GM19397 (cell line): ENCODE measurements around the gene FASN.

Source experiments
- ATAC-seq: cut with Tn5 transposase; IDR thresholded peaks from one replicate; pipeline ENCODE4 v1.9.1; 2021; ENCODE audit warnings: mild to moderate bottlenecking, moderate library complexity; ENCODE audit not compliant: unreplicated experiment

The FASN gene

DNA sequence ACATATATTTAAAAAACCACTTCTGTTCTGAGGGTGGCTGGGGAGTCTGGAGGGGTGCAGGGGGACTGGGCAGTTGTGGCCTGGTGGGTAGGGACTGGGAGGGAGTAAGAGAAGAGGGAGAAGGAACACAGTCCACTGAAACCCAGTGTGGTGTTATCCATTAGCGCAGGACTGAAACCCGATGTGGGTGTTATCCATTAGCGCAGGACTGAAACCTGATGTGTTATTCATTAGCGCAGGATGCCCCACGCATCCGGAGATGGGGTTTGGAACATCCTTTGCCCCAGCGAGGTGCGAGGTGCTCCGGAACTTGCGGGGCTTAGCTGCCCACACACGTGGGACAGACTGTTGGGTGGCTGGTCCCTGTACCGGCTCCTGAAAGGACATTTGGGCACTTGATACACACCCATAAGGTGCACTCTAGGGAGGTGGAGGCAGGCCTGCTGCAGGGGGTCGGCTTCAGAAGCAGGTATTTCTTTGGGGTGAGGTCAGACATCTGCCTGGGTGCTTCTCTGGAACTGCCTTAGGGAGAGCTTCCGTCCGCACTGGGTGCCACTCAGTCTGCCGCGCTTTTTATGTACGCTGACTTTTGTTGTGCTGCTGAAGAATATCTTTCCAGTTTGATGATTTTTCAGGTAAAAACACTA lies 20.3 kb upstream of the FASN start:
- ATAC-seq, result no peak

DNA sequence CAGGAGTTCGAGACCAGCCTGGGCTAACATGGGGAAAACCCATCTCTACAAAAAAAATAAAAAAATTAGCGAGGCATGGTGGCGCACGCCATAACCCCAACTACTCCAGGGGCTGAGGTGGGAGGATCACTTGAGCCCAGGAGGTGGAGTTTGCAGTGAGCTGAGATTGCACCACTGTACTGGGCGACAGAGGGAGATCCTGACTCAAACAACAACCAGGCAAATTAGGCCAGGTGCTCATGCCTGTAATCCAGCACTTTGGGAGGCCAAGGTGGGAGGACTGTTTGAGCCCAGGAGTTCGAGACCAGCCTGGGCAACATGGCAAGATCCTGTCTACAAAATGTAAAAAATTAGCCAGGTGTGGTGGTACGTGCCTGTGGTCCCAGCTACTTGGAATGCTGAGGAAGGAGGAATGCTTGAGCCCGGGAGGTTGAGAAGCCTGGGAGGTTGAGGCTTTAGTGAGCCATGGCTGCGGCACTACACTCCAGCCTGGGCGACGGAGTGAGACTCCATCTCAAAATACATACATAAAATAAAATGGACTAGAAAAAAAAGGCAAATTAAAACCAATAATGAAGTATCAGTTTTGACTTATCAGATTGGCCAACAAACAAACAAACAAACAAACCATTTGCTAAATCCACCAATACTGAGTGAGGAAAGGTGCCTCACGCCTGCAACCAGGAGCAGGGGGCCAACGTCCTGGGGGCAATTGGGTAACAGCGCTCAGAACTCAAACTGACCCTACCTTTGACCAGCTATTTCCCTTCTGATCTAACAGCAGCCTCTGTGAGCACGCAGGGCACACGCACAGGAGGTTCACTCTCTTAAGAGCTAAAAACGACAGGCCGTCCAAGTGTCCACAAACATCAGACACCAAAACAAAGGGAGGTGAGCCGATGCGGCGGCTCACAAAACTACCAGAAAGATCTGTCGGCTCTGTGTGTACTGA lies 19.4 kb upstream of the FASN start:
- no peak for ATAC-seq

DNA sequence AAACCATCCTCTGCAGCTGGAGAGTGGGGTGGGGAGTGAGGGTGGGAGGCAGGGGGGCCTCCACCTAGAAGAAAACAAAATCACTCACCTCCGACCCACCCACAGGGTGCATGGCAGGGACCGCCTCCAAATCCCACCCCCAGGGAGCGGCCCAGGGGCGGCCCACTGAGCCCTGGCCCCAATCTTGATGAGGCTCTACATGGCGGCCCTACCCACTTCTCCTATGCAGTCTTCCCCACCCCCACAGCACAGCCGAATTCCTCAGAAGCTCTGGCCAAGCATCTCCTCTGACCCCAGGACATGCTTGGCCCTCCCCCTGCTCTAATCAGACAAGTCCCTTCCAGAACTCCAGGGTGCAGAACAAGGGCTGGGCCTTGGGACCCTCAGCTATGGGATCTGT lies 18.2 kb upstream of the FASN start:
- no peak for ATAC-seq

DNA sequence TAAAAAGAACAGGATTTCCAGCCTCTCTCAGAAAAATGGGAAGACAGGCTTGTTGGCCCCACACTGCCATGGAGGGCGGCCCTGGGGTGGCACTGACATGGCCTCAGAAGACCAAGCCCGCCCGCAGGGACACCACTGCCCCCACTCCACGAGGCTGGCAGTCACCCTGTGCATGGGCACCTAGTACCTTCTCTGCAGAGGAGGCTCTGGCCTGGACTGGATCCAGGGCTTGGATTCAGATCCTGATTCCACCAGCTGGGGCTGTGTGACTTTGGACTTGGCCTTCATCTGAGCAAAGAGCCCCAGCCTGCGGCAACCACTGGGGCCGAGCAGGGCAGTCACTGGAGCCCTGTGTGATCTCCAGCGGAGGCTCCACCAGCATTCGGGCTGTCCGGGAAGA lies 16.8 kb upstream of the FASN start:
- ATAC-seq, result no peak

DNA sequence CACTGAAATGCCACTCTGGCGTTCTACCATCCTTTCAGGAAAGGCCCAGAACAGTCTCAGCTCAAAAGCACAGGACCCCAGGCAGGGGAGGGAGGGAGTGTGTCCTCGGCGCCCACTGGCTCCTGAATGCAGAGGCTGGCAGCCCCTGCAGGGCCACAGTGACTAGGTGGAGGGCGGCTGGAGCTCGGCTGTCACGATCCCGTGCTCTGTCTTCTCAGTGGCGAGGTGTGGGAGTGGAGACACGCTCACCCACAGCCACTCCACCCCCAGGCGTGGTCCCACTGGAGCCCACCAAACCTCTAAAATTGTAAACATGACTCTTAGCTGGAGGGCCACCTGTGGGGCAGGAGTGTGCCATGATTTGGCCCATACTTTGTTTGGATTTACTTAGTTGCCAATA lies 16.4 kb upstream of the FASN start:
- ATAC-seq, result no peak

DNA sequence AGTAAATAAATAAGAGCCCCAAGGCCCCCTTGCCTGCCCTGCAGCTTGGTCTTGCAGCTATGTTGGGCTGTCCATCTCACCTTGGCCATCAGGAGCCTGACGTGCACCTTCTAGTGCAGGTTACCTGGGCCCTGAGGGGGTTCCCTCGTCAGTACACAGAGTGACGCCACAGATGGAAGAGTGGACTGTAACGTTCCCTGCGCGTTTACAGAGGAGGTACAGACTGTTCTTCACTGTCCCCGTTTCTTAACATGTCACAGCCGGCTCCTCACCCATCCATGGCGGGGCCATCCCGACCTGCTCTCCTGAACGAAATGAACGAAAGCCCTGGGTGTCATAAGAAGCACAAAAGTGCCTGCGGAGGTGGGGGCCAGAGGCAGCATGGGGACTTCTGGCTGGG lies 15.9 kb upstream of the FASN start:
- ATAC-seq, result no peak

DNA sequence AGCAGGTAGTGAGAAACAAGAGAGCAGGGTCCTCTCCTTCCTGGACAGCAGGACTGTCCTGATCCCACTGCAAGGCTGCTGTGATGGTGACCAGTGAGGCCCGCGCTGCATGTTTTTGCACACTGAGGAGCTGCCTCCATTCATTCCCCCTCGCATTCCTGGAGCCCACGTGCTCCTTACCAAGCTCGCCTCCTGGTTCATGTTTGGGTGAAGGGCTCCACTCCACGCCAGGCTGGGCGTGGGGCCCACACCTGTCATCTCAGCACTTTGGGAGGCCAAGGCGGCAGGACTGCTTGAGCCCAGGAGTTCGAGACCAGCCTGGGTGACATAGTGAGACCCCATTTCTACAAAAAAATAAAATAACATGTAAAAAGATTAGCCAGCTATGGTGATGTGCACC lies 15.4 kb upstream of the FASN start:
- ATAC-seq, result no peak

DNA sequence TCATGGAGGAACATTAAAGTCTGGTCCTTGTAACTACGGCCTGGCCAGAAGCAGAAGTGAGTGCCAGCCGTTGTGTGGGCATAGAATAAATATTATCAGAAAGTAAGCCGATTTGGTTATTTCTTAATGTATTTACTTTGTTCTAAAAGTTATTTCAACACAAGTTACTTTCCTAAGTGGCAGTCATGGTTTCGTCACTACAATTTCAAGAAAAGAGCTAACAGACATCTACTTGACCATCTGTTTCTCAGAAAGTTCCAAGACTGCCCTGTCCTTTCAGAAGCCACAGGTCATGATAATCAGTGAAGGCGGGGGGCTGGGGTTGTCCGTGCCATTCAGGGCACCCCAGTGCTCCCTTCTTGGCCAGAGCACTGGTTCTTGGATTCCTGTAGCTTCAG lies 14.9 kb upstream of the FASN start:
- ATAC-seq, result no peak

DNA sequence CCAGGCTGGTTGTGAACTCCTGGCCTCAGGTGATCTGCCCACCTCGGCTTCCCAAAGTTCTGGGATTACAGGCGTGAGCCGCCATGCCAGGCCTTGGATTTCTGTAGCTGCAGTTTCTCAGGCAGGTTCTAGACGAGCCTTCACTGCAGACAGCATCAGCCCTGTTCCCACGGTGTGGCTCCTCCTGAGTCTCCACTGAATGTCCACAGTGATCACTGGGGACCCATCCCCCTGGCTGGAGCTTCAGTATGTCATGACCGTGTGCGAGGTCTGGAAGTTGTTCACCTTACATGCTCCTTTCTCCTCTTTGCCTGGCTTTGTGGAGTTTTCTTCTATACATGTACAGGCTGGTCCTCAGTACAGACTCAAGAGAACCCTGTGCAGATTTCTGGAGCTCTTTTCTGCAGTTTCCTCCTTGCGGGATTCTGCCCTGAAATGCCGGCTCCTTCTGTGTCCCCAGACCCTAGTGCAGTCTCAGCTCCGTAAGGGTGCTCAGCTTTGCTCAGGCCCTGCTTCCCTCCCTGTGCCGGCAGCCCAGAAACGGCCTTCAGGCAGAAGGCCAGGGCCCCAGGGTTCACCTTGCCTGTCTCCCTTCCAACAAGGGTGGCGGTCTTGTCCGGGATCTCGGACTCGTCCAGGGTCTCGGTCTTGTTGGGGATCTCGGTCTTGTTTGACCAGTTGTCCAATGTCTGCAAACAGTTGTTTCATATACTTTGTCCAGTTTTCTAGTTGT lies 14.3 kb upstream of the FASN start:
- no peak for ATAC-seq

DNA sequence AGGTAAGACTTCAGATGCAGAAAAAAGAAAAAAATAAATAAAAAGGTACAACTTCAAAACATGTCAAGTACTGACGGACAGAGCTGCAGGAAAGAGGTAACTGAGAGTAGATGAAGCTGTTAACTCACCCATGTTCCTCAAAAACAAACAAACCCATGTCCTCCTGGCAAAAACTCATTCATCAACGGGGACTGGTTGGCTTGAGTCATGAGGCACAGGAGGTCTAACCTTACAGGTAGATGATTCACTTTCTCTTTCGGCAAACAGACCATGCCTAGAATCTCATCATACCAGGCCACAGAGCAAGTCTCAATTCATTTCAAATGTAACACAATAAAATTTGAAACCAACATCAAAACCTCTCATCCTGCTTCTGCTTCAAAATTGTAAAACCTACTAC lies 12.3 kb upstream of the FASN start:
- no peak for ATAC-seq

DNA sequence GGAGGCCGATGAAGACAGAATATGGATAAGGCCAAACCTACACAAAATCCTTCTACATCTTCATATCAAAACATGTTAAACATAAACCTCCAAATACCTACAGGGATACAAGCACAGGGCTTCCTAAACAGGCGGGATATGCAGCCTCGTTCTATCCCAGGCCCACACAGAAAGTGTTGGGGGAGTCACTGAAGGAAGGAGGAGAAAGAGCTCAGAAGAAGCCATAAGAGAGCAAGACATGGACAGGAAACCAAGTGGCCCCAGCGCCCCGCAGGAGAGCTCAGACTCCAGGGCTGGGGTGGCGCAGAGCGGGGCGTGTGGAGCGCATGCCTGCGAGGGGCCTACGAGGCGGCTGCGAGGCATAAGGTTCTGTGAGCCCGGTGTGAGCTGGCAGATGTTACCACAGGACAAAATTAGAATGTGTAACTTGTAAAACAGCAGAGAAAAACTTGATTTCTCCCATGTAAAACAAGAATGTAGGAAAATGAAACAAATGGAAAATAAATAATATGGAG lies 11.0 kb upstream of the FASN start:
- ATAC-seq, result no peak

DNA sequence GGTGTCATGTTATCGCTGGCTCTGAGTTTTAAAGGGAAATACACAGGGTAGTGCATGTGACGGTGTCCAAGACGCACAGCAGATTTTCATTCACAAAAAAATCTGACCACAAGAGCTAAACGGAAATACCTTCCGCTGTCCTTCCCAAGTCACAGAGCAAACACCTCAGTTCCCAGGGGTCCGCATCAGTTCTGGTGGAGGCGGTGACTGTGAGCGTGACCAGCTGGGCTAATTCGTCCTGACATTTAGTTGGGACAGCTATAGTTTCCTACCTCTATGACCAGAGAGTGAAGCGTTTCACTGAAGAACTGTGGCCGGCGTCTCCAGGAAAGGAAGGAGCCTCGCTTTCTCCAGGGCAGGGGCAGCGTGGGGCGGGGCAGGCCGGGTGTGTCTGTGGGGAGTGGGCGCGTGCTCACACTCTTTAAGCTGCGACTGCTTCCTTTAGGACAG lies 10.5 kb upstream of the FASN start:
- ATAC-seq, result no peak

DNA sequence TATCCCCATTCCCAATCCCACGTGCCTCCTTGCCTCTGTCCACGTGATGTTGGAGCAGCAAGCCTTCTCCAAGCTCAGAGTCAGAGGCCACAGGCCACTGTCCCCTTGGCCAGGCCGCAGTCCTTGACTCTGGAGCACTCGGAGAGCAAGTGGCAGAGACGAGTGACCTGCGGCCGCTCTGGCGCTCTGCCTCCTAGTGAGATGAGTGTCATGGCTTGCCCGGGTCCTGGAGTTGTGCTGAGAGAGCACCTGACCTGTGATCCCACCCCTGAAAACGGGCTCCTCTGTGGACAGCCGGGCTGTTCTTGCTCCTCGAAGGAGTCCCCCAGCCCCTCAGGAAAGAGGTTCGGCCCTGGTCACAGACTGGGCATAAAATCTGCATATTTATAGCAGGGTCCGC lies 10.0 kb upstream of the FASN start:
- no peak for ATAC-seq

DNA sequence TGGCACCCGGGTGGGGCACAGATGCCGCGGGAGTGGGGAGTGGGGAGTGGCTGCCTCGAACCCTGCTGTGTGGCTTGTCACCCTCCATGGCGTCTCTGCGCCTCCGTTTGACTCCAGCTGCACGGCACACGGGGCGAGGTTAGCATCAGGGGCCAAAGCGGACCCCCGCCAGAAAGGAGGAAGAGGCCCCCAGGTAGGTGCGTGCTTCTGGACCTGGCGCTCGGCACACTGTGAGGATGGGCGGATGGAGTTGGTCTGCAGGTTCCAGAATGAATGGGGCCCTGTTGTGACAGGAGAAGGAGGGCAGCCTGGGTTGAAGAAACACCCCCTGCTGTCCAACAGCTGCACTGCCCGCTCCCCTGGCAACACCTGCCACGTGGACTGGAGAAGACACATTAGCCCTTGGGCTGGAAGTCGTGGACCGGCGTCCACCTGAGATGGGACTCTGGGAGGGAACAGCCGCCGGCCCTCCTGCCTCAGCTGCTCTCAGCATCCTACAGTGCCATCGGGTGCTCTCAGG lies 9.4 kb upstream of the FASN start:
- no peak for ATAC-seq

DNA sequence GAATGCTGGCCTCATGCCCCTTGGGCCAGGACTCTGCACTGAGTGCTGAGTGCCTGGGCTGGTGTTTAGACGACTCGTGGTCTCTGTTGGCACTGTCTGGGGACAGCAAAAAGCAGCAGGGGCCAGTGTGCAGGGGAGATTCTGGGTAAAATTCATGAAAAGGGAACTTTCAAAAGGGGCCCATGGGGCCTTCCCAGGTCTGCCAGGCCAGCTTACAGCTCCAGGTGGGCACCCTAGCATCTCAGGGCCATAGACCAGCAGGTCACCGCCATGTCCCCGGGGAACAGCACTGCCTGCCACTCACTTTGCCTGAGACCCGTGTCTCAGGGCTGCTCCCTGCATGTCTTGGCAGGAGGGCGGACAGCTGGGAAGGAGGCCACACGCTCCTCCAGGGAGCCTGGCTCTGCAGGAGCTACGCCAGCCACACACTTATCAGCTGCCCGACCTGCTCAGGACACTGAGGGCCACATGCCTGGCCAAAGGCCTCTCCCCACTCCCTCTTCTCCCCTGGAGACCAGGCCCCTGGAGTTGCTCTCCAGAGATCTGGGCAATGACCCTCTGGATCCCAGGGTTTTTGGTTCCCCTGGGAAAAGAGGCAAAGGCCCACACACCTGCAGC lies 8.8 kb upstream of the FASN start:
- ATAC-seq, result no peak

DNA sequence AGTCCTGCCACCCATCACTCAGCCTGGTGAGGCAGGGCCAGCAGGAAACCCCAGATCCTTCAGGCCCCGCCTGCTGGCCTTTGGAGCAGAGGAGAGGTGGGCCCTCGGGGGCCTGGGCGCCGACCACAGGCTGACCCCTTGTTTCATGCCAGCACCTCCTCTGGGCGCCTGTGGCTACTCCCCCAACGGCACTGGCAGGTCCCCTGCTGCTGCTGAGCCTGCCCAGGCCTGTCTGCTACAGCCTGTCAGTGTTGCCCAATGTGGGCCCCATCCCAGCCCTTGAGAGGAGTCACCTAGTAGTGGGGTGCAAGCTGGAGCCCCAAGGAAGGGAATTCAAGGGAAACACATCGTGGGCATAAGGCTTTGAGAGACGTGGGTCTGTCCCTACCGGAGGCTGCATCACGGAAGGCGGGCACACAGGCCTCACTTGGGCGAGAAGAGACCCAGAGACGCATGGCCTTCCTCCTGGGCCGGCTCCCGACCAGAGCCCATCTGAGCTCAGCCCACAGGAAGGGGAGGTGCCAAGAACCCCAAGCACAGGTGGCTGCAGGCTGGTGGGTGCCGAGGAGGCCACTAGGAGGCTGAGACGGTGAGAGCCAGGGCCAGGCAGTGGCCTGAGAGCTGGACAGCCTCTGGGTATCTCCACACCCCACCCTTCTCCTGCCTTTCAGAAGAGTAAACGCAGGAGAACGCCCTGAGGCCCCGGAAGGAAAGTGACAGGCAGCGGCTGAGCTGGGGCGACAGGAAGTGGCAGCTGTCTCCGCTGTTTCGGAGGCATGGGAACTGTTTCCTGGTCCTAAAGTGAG lies 8.0 kb upstream of the FASN start:
- peak; percentile 79 for ATAC-seq

DNA sequence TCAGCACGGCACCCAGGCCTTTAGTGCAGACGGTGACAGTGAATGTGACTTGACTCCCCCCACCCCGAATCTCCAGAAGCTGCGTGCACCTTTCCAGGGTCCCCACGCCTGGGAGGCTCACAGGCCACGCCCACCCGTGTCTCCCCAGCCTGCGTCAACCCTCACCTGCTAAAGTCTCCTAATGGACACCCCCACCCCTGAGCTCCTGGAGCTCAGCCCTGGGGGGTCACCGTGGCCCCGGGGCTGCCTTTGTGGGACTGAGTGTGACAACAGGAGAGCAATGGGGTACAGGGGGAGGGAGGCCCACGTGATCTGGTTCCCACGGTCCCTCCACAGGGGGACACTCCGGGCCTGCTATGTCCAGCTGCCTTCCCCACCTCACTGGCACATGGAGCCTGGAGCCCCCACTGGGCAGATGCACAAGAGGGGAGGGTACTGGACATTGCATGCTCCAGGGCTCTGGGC lies 7.4 kb upstream of the FASN start:
- no peak for ATAC-seq

DNA sequence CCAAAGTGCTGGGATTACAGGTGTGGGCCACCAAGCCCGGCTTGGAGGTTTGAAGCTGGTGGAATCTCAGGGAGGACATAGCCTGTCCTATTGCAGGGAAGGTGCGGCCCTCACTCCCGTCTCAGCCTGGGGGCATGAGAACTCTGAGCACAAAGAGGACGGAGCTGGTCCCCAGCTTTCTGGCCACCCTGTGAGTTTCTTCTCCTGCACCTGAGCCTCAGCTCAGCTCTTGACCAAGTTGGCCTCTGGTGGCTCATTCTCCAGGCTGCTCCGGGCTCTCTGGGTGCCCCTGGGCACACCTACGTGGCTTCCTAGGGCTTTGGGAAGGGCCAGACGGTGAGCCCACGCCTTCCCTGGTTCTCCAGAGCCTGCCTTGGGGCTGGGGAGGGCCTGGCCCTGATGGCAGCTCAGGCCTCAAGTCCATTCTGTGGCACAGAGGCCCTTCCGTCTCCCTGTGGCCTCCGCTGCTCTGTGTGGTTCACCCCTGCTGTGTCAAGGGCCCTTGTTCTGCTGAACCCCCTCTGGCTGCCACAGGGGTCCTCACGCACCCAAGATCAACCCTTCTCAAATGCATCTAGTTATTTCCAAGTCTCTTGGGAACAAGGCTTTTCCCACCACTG lies 6.9 kb upstream of the FASN start:
- no peak for ATAC-seq
